ENCODE results near the gene ALG3.

DNA sequence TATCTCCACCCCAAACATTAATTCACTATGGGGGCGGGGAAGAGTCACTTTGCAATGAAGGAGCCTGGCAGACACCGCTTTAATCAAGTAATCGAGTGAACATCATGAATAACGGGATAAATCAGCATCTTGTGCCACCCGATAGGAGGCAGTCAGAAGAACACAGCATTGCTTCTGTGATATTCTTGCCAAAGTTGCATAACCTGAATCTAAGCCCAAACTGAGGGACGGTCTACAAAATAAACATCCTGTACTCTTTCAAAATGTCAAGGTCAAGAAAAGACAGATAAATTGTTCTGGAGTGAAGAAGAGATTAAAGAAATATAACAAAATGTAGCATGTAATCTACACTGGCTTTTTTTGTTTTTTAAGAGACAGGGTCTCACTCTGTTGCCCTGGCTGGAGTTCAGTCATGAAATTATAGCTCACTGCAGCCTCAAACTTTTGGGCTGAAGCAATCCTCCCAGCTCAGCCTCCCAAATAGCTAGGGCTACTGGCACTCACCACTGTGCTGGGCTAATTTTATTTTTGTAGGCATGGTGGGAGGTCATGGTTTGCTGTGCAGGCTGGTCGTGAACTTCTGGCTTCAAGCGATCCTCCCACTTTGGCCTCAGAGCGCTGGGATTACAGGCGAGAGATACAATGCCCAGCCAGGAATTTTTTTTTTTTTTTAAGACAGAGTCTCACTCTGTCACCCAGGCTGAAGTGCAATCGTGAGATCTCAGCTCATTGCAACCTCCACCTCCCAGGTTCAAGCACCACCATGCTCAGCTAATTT, 39.4 kb downstream of the ALG3 start:
- TF ChIP-seq, protein P1, sequence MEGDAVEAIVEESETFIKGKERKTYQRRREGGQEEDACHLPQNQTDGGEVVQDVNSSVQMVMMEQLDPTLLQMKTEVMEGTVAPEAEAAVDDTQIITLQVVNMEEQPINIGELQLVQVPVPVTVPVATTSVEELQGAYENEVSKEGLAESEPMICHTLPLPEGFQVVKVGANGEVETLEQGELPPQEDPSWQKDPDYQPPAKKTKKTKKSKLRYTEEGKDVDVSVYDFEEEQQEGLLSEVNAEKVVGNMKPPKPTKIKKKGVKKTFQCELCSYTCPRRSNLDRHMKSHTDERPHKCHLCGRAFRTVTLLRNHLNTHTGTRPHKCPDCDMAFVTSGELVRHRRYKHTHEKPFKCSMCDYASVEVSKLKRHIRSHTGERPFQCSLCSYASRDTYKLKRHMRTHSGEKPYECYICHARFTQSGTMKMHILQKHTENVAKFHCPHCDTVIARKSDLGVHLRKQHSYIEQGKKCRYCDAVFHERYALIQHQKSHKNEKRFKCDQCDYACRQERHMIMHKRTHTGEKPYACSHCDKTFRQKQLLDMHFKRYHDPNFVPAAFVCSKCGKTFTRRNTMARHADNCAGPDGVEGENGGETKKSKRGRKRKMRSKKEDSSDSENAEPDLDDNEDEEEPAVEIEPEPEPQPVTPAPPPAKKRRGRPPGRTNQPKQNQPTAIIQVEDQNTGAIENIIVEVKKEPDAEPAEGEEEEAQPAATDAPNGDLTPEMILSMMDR (conservative IDR thresholded peaks at IDR 0.05): no peak
- TF ChIP-seq ZFX (IDR thresholded peaks at IDR 0.05): no peak

All from C4-2B (cell line).